ENCODE results near the gene HIPK1. TPM values are rescaled to one million over a fixed set of nuclear protein-coding genes. Genes with fewer than 3 reads are reported as not detected.

The HIPK1 gene
- total and polyA plus RNA-seq, 9 donors: 17.1 to 29.8 (median 27.4) TPM

GRCh38 chr1:113895098-113895497 lies 34.0 kb upstream of the HIPK1 start:
- Histone ChIP-seq H3K9me3 (replicated peaks; ENCODE audit: control insufficient read depth, low read depth, low read length) (no peaks in the 10 kb centered on the region), H3K4me3 (ENCODE audit: low read length) (no peak overlapping the region), H3K27ac (ENCODE audit: low read length) (no peak overlapping the region), H3K27me3 (ENCODE audit: control insufficient read depth, insufficient read depth, low read length) (no peaks in the 10 kb centered on the region), H3K36me3 (ENCODE audit: control insufficient read depth, insufficient read depth, low read length) (peaks cover 38% of the 10 kb centered on the region), H3K4me1 (ENCODE audit: control insufficient read depth, insufficient read depth, low read length) (no peaks in the 10 kb centered on the region)
- no peak for DNase-seq
- 82% methylated on average over 5 of the region's 6 CpGs for WGBS (ENCODE audit: insufficient coverage)

- Histone ChIP-seq H3K27me3 (ENCODE audit: control insufficient read depth, insufficient read depth, low read length) (no peaks in the 10 kb centered on the region), H3K27ac (ENCODE audit: low read length) (no peak overlapping the region)
- DNase-seq: no peak
These were observed 33.2 kb upstream of the HIPK1 start for GRCh38 chr1:113895961-113896360.

GRCh38 chr1:113898241-113898814 lies 30.8 kb upstream of the HIPK1 start:
- H3K27ac ChIP-seq (ENCODE audit: low read length): no peak overlapping the region
- no peaks in the 10 kb centered on the region for H3K27me3 ChIP-seq (ENCODE audit: control insufficient read depth, insufficient read depth, low read length)
- H3K9me3 ChIP-seq (replicated peaks; ENCODE audit: control insufficient read depth, low read depth, low read length): no peaks in the 10 kb centered on the region
- DNase-seq: no peak
- H3K36me3 ChIP-seq (ENCODE audit: control insufficient read depth, insufficient read depth, low read length): peaks cover 56% of the 10 kb centered on the region
- H3K4me1 ChIP-seq (ENCODE audit: control insufficient read depth, insufficient read depth, low read length): no peaks in the 10 kb centered on the region
- H3K4me3 ChIP-seq (ENCODE audit: low read length): no peak overlapping the region
- no CpG with 5 or more reads among the region's 1 CpG for WGBS (ENCODE audit: insufficient coverage)

More at GRCh38 chr1:113895961-113896360, 33.2 kb upstream of the HIPK1 start:
- H3K4me1 ChIP-seq (ENCODE audit: control insufficient read depth, insufficient read depth, low read length): no peaks in the 10 kb centered on the region
- peaks cover 41% of the 10 kb centered on the region for H3K36me3 ChIP-seq (ENCODE audit: control insufficient read depth, insufficient read depth, low read length)
- no CpG with 5 or more reads among the region's 8 CpGs for whole genome bisulfite sequencing (ENCODE audit: insufficient coverage)
- H3K9me3 ChIP-seq (replicated peaks; ENCODE audit: control insufficient read depth, low read depth, low read length): no peaks in the 10 kb centered on the region
- no peak overlapping the region for H3K4me3 ChIP-seq (ENCODE audit: low read length)

- DNase-seq: no peak
- no peak overlapping the region for H3K27ac ChIP-seq (ENCODE audit: low read length)
- H3K9me3 ChIP-seq (replicated peaks; ENCODE audit: control insufficient read depth, low read depth, low read length): no peaks in the 10 kb centered on the region
- H3K36me3 ChIP-seq (ENCODE audit: control insufficient read depth, insufficient read depth, low read length): peaks cover 56% of the 10 kb centered on the region
- H3K27me3 ChIP-seq (ENCODE audit: control insufficient read depth, insufficient read depth, low read length): no peaks in the 10 kb centered on the region
- no peak overlapping the region for H3K4me3 ChIP-seq (ENCODE audit: low read length)
- peaks cover 5% of the 10 kb centered on the region for H3K4me1 ChIP-seq (ENCODE audit: control insufficient read depth, insufficient read depth, low read length)
These were observed 30.0 kb upstream of the HIPK1 start for GRCh38 chr1:113899111-113899510.

GRCh38 chr1:113901191-113901590 lies 27.9 kb upstream of the HIPK1 start:
- H3K4me1 ChIP-seq (ENCODE audit: control insufficient read depth, insufficient read depth, low read length): peaks cover 8% of the 10 kb centered on the region
- peaks cover 41% of the 10 kb centered on the region for H3K36me3 ChIP-seq (ENCODE audit: control insufficient read depth, insufficient read depth, low read length)
- DNase-seq: no peak
- WGBS (ENCODE audit: insufficient coverage): no CpG with 5 or more reads among the region's 3 CpGs
- H3K9me3 ChIP-seq (replicated peaks; ENCODE audit: control insufficient read depth, low read depth, low read length): no peaks in the 10 kb centered on the region
- no peak overlapping the region for H3K4me3 ChIP-seq (ENCODE audit: low read length)
- H3K27me3 ChIP-seq (ENCODE audit: control insufficient read depth, insufficient read depth, low read length): no peaks in the 10 kb centered on the region
- H3K27ac ChIP-seq (ENCODE audit: low read length): no peak overlapping the region

- no peak for DNase-seq
- H3K4me1 ChIP-seq (ENCODE audit: control insufficient read depth, insufficient read depth, low read length): peaks cover 13% of the 10 kb centered on the region
- peaks cover 41% of the 10 kb centered on the region for H3K36me3 ChIP-seq (ENCODE audit: control insufficient read depth, insufficient read depth, low read length)
- H3K9me3 ChIP-seq (replicated peaks; ENCODE audit: control insufficient read depth, low read depth, low read length): no peaks in the 10 kb centered on the region
- H3K4me3 ChIP-seq (ENCODE audit: low read length): peak overlapping the region; percentile 96
- WGBS (ENCODE audit: insufficient coverage): 16% methylated on average over 4 of the region's 7 CpGs
- H3K27me3 ChIP-seq (ENCODE audit: control insufficient read depth, insufficient read depth, low read length): no peaks in the 10 kb centered on the region
- H3K27ac ChIP-seq (ENCODE audit: low read length): peak overlapping the region; percentile 98
These were observed 25.4 kb upstream of the HIPK1 start for GRCh38 chr1:113903501-113904292.

GRCh38 chr1:113904293-113904673 lies 24.8 kb upstream of the HIPK1 start:
- no peak for DNase-seq
- Histone ChIP-seq H3K4me3 (ENCODE audit: low read length) (peak overlapping the region; percentile 96), H3K36me3 (ENCODE audit: control insufficient read depth, insufficient read depth, low read length) (peaks cover 39% of the 10 kb centered on the region), H3K4me1 (ENCODE audit: control insufficient read depth, insufficient read depth, low read length) (peaks cover 13% of the 10 kb centered on the region), H3K9me3 (replicated peaks; ENCODE audit: control insufficient read depth, low read depth, low read length) (no peaks in the 10 kb centered on the region), H3K27me3 (ENCODE audit: control insufficient read depth, insufficient read depth, low read length) (no peaks in the 10 kb centered on the region), H3K27ac (ENCODE audit: low read length) (peak overlapping the region; percentile 98)
- WGBS (ENCODE audit: insufficient coverage): 0% methylated on average over 8 of the region's 11 CpGs

GRCh38 chr1:113904674-113905434 lies 24.3 kb upstream of the HIPK1 start, which contains the start of the genes AP4B1 and DCLRE1B:
AP4B1 (minus strand) TSS chr1:113904799; CDS start chr1:113904717, 82 bp downstream.
DCLRE1B (plus strand) TSS chr1:113905326; CDS start chr1:113905587, 261 bp downstream.
- DNase-seq: peak; percentile 100
- Histone ChIP-seq H3K9me3 (replicated peaks; ENCODE audit: control insufficient read depth, low read depth, low read length) (no peaks in the 10 kb centered on the region), H3K27me3 (ENCODE audit: control insufficient read depth, insufficient read depth, low read length) (no peaks in the 10 kb centered on the region), H3K36me3 (ENCODE audit: control insufficient read depth, insufficient read depth, low read length) (peaks cover 36% of the 10 kb centered on the region), H3K4me3 (ENCODE audit: low read length) (peak within 1 kb of the TSS; percentile 96), H3K27ac (ENCODE audit: low read length) (peak within 1 kb of the TSS; percentile 98), H3K4me1 (ENCODE audit: control insufficient read depth, insufficient read depth, low read length) (peaks cover 13% of the 10 kb centered on the region)
- WGBS (ENCODE audit: insufficient coverage): 0% methylated on average over 58 of the region's 67 CpGs

- no peaks in the 10 kb centered on the region for H3K9me3 ChIP-seq (replicated peaks; ENCODE audit: control insufficient read depth, low read depth, low read length)
- peaks cover 13% of the 10 kb centered on the region for H3K4me1 ChIP-seq (ENCODE audit: control insufficient read depth, insufficient read depth, low read length)
- peak overlapping the region; percentile 96 for H3K27ac ChIP-seq (ENCODE audit: low read length)
- H3K36me3 ChIP-seq (ENCODE audit: control insufficient read depth, insufficient read depth, low read length): peaks cover 36% of the 10 kb centered on the region
- H3K4me3 ChIP-seq (ENCODE audit: low read length): peak overlapping the region; percentile 96
- no peak for DNase-seq
- under 1% methylated on average over 12 of the region's 17 CpGs for WGBS (ENCODE audit: insufficient coverage)
- no peaks in the 10 kb centered on the region for H3K27me3 ChIP-seq (ENCODE audit: control insufficient read depth, insufficient read depth, low read length)
These were observed 23.7 kb upstream of the HIPK1 start for GRCh38 chr1:113905435-113905861.
